Germinal center (tissue), 1 donor: ENCODE results near the gene SRGAP2B.
"Not testable (repeated sequence)": the region's sequence is repeated elsewhere in the genome, so short reads cannot be mapped to it uniquely, and the experiment has no call there.

Source experiments
- DNase-seq: peaks from one replicate; pipeline ENCODE4 v3.0.0; 2012; ENCODE audit warnings: mixed read lengths, low spot score

The SRGAP2B gene

DNA sequence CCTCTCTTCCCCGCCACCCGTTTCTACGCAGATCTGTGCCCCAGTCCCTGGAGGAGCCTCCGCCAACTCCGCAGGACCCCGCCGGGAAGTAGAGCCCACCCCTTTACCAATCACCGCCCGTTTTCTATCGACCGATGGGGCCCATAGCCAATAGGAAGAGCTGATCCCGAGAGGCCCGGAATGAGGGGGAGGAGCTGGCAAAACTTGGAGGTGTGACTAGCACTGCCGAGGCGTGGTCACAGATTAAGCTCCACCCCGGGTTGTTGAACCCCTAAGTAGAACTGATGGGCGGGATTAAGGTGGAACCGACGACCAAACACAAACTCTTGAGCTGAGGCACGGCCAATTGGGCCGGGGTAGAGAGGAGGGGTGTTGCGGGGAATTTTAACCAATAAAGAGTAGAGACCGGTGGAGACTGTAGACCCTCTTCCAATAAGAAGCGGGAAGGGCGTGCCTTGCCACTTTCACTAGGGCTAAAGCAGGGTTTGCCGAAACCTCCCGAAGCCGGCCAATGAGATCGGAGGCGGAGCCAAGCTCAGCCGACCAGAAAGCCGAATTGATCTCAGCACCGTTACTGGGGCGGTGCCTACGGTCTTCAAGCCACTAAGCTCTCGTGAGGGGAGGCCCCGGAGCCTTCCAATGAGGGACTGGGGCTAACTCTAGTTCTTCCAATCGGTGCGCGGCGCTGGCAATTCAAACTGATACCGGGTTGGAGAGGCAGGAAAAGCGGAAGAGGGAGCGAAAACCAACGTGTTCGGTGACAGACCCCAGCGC, at the start of gene SRGAP2B, which contains the start of gene FAM72D:
Gene SRGAP2B (minus strand): TSS at position 45 of the 774 bp plus-strand sequence. CDS start 2,427 bp downstream, outside the sequence.
Gene FAM72D (plus strand): TSS at position 691 of the 774 bp plus-strand sequence. CDS start 874 bp downstream, outside the sequence.
- not testable (repeated sequence) for DNase-seq

DNA sequence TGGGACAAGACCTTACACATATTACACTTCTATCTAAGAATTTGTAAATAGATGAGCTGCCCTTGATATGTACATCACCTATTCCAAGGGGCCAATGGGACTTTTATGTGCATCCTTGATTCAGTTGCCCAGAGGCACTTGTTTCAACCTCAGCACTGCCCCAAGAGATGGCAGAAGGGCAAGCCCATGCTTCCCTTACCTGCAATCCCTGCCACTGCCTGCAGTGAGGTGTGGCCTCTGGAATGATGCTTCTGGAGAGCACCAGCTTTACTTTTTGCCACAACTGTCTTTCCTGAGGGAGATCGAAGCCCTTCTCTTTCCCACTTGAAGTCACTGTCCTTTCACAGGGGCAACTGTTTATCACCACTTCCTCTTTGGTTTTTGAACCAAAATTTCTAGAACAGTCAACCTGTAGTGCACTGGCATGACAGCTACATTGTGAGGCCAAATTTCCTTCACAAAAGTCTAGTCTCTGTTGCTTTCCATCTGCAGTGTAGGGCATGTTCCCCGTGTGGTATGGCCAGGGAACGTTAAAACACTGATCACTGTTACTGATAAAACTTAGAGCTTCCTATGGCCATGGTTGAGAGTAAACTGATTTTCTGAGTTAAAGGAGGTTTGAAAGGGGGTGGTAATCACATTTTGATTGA, 49.3 kb upstream of the SRGAP2B start:
- not testable (repeated sequence) for DNase-seq

DNA sequence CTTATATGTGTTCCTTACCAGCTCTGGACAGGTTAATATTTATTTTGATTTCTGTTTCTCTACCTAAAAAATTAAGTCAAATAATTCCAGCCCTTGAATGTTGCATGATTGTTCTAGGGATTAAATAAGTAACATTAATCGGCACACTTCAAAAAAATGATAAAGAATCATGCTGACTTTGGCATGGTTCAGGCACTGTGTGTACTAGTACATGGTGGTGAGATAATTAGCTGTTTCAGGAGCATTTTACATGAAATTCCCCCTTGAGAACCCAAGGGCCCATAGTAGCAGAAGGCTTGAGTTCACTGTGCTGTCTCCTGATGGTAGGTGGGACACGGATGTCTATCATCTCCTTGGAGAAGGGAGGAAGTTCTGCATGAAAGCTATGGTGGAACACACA, 45.4 kb upstream of the SRGAP2B start:
- DNase-seq: not testable (repeated sequence)

DNA sequence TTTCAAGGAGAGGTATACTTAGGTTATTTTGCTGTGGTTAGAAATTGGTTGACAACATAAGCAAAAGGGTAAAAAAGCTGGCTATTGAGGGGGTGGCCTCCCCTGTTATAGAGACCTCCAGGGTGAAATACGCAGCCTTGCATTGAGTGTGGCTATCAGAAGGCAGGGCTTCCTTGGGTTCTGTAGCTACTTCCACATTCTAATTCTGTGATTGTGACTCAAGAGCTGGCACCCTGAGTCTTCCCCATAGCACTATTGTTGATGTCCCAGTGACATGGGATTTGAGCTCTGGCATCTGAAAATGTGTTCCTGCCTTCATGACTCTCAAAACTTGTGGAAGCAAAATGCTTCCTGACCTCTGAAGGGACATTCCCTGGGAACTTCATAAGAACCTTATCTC, 39.3 kb upstream of the SRGAP2B start:
- not testable (repeated sequence) for DNase-seq

DNA sequence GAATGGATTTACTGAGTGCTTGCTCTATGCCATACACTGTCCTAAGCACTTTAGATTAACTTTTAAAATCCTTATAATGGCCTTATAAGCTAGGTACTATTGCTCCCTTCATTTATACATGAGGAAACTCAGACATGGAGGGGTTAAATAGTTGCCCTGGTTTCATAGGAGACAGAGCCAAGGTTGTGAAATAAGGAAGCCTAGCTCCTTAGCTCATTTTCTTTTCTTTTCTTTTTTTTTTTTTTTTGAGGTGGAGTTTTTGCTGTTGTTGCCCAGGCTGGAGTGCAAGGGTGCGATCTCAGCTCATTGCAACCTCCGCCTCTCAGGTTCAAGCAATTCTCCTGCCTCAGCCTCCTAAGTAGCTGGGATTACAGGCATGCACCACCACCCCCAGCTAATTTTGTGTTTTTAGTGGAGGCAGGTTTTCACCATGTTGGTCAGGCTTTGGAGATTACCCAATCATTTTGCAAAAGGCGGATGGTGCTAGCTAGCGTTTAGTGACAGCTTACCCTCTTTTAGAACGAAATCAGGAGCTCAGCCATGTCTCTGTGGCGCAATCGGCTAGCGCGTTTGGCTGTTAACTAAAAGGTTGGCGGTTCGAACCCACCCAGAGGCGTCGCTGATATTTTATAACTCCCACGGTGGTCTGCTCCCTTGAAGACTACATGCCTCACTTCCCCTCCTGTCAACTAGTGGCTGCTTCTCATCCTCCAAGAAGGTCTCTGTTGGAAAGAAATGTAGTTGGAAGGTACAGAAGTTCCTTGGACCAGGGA, 33.8 kb upstream of the SRGAP2B start:
- DNase-seq: not testable (repeated sequence)

DNA sequence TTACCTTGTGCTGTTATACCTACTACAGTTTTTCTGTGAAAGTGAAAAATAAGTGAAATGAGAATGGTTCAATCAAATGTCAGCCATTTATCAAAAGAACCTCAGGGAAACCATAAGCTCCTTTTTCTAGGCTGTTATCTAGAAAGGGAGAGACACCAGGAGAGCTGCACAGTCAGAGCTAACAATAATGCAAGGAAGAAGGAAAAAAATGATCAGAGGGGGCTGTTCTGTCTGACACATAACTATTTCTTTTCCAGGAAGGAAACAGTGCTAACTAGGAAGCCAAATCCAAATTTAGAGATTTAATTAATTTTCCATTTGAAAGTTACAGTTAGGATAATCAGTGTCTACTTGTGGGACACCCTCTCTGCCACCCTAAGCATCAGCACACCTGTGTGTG, 32.0 kb upstream of the SRGAP2B start:
- not testable (repeated sequence) for DNase-seq

DNA sequence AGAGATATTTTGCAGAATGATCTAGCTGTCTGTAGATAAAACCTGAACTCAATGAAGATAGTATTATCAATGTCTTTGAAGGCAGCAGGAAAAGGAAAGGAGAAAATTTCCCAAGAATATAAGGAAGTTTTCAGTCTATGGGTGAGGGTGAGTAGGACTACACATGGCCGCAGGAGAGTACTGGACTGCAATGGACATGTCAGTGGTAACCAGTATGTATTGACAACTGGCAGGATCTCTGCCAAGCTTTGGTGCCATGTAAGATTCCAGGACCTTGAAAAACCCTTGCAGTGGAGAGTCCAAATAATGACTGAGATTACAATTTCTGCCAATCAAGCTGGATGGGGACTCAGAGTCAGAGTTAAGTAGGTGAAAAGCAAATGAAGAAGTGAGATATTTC, 30.0 kb upstream of the SRGAP2B start:
- DNase-seq: not testable (repeated sequence)

DNA sequence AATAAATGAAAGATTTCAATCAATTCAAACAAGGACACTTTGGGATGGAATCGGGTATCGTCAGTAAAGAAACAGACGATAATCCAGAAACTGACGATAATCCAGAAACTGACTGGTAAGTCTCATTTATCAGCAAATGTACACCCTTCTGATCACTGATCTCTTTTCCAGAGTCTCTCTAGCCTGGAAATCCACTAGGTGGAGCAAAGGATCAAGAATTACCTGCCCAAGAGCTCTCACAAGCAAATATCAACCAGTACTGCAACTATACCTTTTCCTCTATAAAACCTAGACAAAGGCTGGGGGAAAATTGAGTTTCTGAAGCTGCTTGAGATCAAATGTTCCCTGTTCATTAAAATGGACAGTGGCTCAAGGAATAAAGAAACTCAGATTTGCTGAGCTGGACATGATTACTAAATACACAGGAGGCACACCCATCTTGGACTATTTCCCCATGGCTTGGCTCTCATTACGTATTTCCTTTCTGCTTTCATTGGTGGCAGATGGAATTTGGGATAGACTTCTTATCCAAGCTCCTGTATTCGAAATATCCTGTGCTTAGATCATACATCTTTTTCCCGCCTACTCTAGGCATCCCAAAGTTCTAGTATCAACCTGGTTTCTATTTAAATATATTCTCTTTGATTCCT, 29.0 kb upstream of the SRGAP2B start:
- DNase-seq: not testable (repeated sequence)

DNA sequence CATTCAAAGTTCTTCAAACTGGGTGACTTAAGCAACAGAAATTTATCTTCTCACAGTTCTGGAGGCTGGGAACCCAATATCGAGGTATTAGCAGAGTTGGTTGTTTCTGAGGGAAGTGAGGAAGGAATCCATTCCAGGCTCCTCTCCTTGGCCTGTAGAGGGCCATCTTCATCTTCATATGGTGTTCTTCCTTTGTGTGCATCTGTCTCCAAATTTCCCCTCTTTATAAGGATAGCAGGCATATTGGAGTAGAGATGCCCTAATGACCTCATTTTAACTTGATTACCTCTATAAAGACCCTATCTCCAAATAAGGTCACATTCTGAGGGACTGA, 27.9 kb upstream of the SRGAP2B start:
- not testable (repeated sequence) for DNase-seq

DNA sequence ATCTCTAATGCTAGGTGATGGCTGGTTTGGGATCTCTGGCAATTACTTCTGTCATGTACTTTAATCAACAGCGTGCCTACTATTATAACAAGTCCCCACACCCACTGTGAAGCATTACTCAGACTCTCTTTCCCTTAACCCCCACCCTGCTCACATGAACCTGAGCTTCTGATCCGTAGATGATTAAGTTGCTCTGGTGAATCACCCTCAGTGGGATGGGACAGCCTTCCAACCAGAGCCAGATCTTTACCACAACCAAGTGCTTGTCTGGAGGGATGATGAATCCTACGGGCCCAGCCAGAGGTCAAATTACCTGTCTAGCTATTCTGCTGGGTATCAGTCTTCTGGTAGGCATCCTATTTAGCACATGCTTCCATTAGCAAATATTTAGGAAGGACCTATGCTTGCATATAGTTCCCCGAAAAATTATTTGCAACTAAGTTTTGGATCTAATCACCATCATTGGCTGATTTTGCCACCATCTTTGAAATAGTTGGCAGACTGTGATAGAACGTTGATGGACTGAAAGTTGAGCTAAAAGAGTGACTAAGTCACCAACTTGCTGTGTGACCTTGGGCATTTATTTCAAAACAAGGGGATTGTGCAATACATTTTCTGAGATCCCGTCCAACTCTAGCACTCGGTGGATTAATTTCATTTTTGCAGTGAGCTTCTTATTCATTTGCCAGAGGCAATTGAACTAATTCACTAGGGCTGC, 27.4 kb upstream of the SRGAP2B start:
- DNase-seq: not testable (repeated sequence)

DNA sequence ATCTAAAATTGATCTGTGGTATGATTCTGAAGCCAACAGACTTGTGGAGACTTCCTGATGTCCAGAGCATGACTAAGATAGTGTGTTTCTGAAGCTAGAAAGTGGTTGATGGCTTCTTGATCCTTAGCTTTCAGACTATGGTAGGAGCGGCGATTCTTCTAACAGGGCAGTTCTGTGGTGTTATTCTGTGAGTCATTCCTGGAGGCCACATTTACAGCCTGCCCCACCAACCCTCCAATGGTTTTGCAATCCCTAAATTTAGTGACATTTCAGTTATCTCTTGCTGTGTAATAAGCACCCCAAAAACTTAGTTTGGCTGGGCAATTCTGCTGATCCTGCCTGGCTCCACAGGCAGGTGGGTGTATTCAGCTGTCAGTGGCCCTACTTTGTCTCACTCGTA, 24.7 kb upstream of the SRGAP2B start:
- DNase-seq: not testable (repeated sequence)

DNA sequence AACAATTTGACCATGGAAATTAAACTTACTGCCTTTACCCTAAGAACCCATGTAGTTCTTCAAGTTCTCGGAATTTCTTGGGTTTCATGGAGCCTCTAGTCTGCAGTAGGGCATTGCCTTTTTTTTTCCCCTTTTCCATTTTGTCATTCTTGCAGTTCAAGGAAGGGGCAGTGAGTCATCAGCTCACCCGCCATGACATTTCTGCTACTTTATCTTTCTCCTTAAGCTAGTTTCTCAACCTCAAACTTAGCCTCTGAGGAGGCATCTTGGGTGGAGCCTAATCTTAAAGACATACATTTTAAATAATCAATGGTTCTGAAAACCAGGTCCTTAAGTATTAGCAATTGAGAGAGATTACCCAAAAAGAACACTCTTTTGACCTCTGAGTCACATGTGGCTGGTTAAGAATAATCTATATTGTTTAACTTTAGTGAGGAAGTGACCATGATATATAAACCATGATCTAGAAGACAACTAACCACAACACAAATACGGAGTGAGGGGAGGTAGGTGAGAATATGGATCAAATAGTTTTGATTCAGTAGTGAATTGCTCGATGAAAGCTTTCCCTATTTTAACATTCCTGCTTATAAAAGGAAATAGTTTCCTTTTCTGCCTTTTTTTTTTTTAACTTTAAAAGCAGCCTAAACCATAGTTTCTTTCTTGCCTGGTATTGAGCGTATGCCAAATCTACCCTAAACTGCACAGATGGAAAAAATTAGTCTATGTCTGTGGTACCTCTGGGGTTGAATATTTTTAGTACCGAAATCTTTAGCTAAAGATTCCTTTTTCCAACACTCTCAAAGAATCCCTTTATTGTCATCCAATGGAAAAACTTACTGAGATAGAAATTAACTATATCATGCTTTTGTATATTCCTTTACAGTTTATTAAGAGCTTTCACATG, 20.7 kb upstream of the SRGAP2B start:
- not testable (repeated sequence) for DNase-seq

DNA sequence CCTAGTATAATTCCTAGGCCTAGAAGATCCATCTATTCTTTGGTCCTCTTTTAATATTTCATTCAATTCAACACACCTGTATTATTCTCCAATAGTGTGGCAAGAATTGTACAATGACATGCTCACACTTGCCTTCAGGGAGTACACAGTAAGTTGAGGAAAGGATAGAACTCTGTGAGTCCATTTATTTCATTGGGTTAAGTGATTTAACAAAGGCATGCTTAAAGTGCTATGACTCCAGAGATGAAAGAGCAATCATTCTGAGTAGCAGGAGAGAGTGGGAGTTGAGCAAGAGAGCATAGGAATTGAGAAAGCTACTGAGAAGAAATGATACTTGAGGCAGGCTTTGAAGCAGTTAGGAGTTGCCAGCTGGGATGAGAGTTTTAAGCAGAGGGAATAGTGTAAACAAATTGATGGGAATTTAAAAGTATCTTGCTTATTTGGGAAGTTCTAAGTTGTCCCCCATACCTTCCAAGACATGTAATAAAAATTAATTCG, 19.5 kb upstream of the SRGAP2B start:
- not testable (repeated sequence) for DNase-seq

DNA sequence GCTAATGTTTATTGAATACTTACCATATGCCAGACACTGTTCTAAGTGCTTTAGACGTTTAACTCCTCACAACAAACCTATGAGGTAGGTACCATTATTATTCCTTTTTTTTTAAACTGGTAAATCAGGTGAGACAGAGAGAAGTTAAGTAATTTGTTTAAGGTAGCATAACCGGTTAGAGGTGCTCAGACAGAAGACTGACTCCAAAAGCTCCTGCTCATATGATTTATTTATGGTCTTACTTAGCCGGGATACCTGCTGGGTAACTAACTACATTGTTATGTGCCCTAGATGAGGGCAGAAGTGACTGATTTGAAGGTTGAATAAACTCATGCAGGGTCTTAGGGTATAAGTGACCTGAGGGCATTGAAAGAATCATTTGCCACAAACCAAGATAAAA, 17.6 kb upstream of the SRGAP2B start:
- DNase-seq: not testable (repeated sequence)

DNA sequence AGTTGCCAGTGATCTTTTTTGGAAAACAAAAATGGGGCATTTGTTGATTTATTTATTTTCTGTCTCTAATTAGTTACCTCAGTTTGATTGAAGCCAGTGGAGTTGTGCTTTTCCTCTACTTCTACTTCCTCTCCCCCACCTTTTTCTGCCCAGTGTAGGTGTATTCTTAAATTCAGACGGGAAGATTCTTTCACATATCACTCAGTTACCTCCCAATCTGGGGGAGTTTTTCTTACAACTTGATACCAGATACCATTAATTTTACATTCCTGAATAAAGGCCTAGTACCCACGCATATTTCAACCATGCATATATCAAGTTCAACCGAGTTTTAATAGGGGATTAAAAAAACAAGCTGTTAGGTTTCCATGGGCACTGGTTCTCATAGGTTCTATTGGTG, 16.5 kb upstream of the SRGAP2B start:
- not testable (repeated sequence) for DNase-seq

DNA sequence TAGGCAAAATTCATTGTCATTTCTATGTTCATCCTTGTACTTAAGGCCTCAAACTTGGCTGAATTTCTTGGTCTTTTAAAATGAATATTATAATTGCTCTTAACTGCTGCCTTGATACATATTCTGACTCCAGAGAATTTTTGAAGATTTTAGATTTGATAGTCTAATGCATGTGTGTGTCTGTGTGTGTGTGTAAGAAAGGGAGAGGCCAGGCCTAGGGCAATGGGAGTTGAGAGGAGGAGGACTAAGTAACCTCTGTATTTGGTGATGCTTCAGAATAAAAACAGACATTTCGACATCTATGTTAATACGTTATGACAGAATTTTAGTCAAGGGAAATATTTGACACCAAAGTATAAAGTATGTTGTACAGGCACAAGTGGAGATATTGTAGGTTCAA, 8.2 kb upstream of the SRGAP2B start:
- DNase-seq: not testable (repeated sequence)

DNA sequence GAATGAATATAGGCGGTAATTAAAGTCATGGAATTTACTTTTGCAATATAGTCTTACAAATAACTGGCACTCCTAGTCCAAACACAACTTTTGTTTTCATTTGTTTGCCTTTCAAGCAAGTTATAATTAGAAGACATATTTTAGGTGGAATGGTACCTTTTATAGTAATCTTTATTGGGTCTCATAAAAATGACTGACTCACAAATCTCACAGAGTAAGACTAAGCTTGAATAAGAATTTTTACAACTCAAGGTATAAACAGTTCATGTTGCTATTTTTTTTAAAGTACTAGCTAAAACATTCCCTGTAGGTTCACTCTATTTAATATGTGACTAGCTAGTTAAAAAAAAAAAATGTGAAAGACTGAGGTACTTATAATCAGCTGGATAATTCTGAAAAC, 6.6 kb upstream of the SRGAP2B start:
- DNase-seq: not testable (repeated sequence)

DNA sequence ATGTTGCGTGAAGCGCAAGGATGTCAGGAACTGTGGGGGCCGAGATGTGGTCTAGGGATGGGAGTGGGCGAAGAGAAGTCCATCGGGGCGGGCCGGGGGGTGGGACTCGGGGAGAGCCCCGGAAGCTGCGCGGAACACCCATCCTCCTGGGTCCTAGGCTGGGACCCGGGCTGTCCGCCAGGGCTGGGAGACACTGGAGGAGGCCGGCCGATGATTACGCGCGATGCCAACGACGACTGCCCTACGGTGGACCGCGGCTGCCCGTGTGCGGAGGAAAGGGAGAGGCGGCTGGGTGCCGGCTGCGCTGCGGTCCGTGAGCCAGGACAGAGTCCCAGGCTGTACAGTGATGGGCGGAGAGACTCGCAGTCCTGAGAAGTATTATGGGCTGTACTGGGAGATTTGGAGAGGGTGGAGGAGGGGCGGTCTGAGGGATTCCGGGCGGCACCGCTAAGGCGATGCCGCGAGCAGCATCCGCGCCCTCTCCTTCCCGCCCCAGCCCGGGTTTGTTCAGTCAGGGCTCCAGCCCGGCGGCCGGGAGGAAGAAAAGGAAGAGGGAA, 395 bp downstream of the SRGAP2B start:
- not testable (repeated sequence) for DNase-seq

DNA sequence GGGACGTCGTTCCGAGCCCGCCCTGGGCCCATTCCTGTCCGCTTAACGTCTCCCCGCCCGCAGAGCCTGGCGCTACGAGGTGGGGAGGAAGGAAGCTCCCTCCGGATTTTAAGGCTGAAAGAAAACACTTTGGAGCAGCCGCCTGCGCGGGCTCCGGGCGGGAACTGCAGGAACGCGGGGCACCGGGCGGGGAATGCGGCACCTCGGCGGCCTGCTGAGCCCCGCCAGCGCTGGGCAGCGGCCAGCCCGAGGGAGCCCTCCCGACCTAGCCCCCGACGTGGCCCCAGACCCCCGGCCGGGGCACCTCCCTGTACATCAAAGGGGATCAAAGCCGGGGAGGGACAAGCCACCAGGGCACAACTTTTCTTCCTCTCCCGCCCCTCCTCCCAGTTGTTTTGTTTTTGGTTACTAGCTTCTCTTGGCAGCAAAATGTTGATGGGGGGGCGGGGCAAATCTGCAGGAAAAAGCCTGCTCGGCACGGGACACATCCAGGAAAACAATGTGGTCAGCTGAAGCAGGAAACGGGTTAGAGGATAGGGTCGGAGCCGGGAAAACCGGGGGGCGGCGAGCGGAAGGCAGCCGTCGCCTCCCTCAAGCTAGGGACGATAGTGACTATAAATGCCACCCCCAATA, 1.5 kb downstream of the SRGAP2B start:
- not testable (repeated sequence) for DNase-seq
